GM18507 (cell line): ENCODE results near the gene MAPK12.
"Not testable (repeated sequence)": the region's sequence is repeated elsewhere in the genome, so short reads cannot be mapped to it uniquely, and the experiment has no call there.

Experiments used
- DNase-seq: peaks from one replicate; pipeline ENCODE4 v3.0.0; 2011; ENCODE audit warnings: low read depth; ENCODE audit not compliant: insufficient read length; ENCODE audit errors: extremely low spot score
- FAIRE-seq: peaks from 2 replicates; lab custom pipeline; 2011; peaks lifted over from hg19 to GRCh38; lab: Jason Lieb, UNC

MAPK12 gene

DNA sequence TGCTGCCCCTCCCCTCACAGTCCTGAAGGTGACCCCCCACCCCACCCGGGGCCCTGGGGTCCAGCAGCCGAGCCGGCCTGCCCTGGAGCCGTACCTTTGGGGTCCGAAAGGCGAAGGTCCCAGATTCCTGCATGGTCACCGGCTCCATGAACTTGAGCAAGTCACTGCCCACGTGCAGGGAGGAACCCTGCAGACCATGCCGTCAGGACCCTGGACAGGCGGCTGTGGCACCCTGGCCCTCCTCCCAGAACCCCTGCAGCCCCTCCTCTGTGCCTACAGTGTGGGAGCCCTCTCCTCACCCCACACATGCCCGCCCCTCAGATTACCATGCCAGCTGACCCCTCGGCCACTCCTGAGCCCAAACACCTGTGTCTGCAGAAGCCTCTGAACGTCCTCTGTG lies 23.0 kb upstream of the MAPK12 start:
- DNase-seq: no peak
- FAIRE-seq: no peak

DNA sequence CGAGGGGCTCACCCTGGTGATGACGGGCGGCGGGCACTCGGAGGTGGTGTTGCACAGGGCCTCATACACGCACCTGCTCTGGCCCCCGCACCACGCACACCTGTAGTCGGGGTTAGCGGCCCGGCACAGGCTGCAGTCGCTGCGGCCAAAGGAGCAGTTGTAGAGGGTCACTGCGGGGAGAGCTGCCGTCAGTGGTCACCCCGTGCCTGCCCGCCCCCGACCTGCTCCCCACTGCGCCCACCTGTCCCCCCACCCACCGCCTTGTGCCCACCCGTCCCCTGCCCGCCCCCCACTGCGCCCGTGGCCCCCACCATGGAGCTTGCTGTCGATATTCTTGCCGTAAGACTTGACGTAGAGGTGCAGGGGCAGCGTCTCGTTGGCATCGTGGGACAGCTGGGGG lies 22.3 kb upstream of the MAPK12 start:
- DNase-seq (no peak), FAIRE-seq (no peak)

DNA sequence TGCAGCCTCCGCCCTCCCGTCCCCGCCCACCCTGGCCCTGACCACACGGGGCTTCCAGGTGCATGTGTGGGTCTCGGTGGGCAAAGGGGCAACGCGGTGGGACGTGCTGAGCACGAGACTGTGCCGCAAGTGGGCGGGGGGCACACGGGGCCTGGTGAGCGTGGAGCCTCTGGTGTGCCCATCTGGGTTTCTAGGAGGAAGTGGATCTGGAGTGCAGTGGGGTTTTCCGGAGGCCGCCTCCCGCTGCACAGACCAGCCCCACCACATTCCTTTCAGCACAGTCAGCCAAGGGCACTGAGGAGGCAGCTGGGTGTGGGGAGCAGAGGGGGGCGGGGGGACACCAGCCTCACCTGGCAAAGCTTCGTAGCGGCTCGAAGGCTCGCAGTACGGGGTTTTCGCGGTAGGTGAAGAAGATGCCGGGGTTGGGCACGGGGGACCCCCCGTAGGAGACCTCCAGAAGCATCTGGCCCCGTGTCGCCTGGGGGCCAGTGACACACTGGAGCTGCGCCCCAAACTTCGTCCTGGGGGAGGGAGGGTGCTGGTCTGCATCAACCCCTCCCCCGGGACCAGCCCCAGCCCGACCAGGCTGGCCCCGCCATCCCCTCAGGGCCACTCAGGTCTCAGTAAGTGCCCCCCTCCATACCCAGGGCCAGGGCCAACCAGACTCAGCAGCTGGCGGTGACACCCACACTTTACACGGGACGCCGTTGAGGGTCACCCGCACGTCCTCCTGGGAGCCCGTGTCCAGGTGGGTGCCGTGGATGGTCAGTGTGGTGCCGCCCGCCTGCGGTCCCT lies 21.1 kb upstream of the MAPK12 start:
- no peak for FAIRE-seq

DNA sequence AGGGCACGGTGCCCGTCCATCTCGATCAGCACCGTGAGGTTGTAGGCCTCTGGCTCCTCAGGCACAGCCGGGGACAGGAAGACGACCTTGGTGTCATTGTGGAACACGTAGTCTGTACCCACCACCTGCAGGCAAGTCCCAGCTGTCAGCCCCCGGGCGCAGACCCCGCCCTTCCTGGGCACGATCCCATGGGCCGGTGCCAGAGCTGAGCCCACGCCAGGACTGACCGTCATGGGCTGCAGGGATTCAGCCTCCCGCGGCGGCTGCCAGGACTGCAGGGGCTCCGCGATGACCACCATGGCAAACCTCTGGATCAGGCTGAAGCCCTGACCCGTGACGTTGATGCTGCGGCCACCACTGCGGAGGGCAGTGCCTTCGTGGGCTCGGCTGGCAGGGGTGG lies 20.5 kb upstream of the MAPK12 start:
- FAIRE-seq (no peak), DNase-seq (no peak)

More for the DNA sequence above, 21.1 kb upstream of the MAPK12 start:
- no peak for DNase-seq

DNA sequence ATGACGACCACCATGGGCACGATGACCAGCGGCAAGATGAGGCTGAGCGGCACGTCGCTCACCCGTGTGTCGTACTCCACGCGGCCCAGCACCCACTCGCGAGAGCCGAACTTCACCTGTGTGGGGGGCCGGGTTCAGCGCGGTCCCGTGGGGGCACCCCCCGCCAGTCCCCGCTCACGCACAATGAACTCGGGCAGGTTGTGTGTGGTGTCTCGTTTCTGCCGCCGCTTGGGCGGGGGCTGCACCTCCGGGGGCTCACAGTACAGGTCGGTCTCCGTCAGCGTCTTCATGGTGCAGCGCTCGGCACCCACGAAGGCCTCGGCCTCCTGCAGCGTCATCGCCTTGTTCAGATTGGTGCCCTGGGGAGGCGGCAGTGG lies 19.9 kb upstream of the MAPK12 start:
- DNase-seq: no peak
- FAIRE-seq: no peak

DNA sequence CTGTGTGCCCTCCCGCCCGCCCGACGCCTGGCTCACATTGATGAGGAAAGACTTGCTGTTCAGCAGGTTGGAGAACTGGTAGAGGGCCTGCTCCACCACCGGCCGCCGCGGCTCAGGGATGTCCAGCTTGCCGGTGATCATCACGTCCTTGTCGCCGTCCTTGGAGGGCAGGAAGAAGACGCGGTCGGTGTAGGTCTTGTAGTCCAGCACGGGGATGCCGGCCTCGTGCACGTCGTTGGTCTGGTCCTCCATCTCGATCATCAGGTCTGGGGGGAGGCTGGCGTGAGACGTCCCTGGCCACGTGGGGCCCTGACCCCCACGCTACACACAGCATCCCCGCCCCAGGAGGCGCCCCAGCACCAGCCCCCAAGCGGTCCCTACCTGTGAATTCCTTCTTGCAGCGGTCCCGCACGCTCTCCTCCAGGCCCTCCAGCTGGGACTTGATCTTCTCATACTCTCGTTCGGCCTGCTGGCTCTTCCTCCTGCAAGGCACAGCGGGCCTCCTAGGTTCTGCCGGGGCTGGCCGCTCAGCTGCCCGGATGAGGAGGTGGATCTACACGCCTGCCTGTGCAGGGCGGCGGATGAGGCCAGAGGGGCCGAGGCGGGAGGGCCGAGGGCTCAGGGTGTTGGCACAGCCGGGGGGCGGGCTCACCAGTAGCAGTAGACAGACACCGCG lies 19.4 kb upstream of the MAPK12 start:
- no peak for FAIRE-seq
- no peak for DNase-seq

DNA sequence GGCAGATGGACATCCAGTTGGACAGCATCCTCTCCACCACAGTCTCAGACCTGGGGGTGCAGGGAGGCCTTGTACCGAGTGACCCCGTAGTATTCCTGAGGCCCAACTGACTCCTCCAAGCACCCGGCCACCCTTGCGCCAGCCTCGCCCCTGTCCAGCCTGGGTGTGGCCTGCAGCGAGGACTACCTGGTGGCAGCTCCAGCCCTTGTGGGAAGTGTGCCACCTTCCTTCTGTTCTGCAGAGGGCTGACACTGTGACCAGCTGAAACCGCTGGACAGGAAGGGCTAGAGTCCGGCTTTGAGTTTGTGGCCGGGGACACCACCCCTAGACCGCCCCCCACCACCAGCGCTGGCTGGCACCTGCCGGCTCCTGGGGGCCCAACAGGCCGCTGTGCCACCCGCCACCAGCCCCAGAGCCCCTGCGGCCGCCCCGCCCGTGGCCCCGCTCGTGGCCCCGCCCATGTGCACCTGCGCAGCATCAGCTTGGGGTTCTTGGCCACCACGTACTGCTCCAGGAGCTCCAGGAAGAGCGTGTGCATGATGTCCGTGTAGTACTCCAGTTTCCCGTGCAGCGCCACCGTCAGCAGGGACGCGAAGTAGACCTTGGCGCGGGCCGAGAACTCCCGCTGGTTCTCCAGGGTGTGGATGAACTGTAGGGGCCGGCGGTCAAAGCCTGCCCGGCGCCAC lies 18.7 kb upstream of the MAPK12 start:
- DNase-seq (no peak), FAIRE-seq (no peak)

DNA sequence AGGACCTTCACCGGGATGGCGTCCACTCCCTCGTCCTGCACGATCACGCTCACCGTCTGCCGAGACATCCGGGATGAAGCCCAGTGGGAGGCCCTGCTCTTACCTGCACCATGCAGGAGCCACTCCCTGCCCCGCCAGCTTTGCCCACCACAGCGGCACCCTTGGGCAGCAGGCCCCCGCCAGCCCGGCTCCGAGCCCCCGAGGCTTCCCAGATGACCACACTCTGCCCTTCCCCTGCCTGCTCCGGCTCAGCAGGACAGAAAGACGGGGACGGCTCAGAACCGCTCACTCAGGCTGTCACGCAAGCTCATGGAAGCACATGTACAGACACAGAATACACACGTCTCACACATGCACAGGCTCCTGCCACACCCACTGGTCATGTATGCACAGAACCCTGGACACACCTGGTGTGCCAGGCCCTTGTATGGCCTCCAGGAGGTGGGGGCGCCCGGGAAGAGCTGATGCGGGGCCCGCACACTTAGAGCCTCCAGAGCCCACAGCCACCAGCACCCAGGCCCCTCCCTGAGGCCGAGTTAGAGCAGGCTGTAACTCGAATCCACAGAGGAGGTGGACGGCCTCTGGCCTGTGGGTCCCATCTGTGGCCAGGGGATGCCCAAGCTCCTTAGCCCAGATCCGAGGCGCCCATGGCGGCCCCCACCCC lies 17.6 kb upstream of the MAPK12 start:
- DNase-seq: no peak
- FAIRE-seq: no peak

DNA sequence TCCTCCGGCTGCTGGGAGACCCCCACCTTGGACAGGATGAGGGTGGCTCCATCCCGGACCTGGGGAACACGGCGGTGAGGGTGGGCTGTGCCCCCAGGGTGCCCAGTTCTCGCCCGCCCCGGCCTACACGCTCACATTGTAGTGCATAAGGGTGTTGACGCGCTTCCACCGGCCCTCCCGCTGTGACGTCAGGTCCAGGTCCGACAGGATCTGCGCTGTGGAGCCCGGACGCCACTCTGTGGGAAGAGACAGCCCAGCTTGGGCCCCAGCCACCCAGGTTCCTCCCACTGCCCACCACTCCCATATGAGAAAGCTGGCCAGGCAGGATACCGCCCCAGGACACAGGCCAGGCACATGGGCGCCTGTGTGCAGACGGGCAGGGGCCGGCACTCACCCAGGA lies 17.0 kb upstream of the MAPK12 start:
- no peak for DNase-seq
- no peak for FAIRE-seq

DNA sequence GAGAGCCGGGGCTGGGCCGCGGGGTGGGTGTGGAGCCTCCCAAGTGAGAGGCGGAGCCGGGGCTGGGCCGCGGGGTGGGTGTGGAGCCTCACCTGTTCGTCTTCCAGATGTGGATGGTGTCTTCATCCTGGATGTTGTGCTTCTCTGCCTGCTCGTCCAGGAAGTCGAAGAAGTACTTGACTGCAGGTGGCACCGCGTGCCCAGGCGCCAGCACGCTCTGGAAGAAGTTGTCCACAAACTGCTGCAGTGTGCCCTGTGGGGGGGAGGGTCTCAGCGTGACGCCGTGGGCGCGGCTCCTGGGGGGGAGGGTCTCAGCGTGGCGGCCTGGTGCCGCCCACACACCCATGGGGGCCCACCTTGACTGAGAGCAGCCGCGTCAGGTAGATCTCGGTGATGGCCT lies 16.3 kb upstream of the MAPK12 start:
- DNase-seq (no peak), FAIRE-seq (no peak)

DNA sequence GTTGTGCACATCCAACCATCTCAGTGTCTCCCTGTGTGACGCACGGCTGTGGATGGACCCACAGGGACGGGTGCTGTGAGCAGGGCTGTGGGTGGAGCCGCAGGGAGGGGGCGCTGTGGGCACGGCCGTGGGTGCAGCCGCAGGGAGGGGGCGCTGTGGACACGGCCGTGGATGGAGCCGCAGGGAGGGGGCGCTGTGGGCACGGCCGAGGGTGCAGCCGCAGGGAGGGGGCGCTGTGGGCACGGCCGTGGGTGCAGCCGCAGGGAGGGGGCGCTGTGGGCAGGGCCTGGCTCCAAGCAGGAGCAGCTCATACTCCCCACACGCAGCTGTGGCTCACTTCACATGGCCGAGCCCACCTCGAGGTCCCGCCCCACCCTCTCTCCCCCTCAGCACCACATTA lies 14.7 kb upstream of the MAPK12 start:
- FAIRE-seq (peak; percentile 94), DNase-seq (no peak)

DNA sequence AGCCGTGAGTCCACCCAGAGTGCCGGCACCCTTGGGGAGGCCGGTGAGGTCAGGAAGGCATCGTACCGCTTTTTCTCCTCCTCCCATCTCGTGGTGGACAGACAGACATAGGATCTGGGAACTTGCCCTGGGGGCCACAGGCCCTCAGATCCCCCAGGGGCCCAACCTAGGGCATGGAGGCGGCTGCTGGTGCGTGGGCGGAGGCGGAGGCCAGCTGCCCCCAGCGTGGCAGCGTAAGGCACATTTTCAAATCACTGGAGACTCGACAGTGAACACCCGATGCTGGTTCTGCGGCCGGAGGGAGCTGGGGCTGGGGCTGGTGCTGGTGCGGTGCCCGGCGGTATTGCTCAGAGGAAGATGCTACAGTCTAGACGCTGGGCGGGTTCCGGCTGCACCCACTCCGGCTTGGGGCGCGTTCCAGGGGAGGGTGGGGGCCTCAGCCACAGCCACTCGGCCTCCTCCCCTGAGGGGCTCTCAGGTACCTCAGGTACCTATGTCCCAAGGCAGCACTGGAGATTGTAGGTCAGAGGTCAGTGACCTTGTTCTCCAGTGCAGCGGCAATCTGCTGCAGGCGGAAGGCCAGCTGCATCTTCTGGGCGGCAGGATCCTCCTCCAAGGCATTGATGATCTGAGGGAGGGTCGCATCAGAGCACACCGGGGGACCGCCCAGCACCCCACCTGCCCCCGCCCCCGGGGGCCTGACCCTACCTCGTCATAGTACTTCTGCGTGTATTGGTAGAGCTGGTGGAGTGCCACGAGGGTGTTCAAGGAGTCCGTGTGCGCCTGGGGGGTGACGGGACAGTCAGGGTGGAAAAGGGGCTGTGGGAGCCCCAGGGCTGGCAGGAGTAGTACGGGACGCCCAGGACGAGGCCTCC lies 13.9 kb upstream of the MAPK12 start:
- DNase-seq (no peak), FAIRE-seq (no peak)

DNA sequence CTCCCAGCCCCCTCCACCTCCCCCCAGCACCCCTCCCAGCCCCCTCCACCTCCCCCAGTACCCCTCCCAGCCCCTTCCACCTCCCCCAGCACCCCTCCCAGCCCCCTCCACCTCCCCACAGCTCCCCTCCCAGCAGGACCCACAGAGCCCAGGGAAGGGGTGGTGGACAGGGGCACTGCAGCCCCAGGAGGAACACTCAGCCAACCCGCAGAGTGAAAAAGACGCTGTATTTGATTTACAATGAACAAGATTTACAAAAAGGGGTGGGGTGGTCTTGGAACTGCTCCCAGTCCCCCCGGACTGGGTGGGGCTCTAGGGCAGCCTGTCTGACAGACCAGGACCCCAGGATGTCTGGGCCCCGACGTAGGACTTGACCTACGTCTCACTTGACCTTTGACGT lies 13.3 kb upstream of the MAPK12 start:
- FAIRE-seq (no peak), DNase-seq (no peak)

DNA sequence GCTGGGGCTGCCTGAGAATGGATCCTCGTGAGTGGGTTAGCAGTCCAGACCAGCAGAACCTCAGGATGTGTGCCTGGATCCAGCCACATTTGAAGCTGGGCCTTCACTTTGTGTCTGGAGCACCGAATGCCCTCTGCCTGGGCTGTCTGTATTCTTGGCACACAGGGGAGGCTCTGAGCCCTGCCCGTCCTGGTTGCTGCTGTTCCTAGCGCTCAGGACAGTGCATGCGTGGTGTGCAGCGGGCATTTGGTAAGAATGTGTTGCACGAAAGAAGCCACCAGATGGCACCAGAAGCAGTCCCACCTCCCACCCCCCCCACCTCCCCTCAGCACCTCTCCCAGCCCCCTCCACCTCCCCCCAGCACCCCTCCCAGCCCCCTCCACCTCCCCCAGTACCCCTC lies 12.8 kb upstream of the MAPK12 start:
- no peak for DNase-seq

DNA sequence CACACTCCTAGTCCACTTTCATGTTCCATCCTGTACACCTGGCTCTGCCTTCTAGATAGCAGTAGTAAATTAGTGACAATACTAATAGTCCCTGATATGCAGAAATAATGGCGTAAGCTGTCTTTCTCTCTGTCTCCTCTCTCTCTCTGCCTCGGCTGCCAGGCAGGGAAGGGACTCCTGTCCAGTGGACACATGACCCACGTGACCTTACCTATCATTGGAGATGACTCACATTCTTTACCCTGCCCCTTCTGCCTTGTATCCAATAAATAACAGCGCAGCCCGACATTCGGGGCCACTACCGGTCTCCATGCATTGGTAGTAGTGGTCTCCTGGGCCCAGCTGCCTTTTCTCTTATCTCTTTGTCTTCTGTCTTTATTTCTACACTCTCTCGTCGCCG lies 12.3 kb upstream of the MAPK12 start:
- FAIRE-seq, DNase-seq: not testable (repeated sequence)

More for the DNA sequence above, 12.8 kb upstream of the MAPK12 start:
- FAIRE-seq: peak; percentile 18

DNA sequence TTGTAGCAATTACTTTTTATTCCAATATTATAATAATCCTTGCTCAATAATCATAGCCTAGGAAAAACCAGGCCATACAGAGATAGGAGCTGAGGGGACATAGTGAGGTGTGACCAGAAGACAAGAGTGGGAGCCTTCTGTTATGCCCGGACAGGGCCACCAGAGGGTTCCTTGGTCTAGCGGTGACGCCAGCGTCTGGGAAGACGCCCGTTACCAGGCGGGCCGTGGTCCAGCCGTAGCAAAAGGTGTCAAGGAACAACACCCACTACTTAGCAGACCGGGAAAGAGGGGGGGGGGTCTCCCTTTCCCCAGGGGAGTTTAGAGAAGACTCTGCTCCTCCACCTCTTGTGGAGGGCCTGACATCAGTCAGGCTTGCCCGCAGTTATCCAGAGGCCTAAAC lies 11.9 kb upstream of the MAPK12 start:
- not testable (repeated sequence) for FAIRE-seq, DNase-seq

DNA sequence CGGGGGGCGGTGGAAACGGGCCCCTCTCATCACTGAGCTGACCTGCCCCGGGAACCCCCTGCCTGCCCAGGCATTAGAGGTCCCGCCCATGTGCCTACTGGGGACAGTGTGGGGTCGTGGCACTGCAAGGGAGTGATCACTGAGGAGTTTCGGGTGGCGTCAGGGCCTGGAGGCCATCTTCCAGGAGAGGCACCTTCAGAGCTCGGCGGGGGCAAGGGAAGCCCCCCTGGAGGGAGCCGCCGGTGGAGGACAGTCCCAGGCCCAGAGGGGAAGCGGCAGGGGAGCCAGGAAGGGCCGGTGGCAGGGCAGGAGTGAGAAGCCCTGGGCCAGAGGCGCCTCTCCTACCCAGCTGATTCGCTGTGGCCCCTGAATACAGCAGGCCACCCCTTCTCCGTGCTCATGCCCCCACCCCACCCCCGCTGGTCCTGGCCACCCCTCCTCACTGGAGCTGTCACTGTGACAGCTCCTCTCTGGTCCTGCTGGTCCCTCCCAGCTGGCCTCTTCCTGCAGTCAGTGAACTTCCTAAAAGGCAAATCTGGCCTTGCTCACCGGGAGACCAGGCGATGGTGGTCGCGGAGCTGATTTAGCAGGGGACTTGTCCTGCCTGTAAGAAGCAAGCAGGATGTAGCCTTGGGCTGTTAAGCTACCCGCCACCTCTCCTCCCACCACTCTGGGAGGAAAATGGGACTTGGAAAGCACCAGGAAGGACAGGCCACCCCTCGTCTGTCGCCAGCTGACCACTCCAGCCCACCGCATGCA lies 10.7 kb upstream of the MAPK12 start:
- no peak for DNase-seq
- no peak for FAIRE-seq

DNA sequence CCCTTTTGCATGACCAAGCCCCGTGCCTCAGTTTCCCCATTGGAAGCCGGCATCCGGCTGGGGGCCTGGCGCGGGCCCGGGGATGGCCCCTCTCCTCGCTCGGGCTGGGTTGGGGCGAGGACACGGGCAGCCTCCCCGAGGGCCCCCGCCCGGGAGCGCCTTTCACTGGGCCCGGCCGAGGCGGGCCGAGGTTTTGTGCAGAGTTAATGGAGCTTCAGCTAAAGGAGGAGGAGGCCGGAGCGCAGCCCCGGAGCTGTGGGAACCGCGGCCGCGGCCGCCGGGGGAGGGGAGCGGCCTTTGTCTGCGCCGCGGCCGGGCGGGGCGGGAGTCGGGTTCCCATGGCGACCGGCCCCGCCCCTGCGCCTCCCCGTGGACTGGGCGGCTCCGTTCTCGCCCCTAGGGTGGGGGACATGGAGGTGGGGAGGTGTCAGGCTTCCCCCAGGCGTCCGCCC lies 10.1 kb upstream of the MAPK12 start:
- FAIRE-seq: no peak
- no peak for DNase-seq
